Osteocyte (in vitro differentiated cells): ENCODE measurements around the gene AFAP1. TPM values are rescaled to one million over a fixed set of nuclear protein-coding genes. Genes with fewer than 3 reads are reported as not detected.
A peak's percentile ranks its signal among the peaks of the same experiment; 100 is the strongest.

Experiments used
- DNase-seq: peaks from one replicate; pipeline ENCODE4 v3.0.0; 2021; ENCODE audit warnings: mixed read lengths; ENCODE audit not compliant: unreplicated experiment; ENCODE audit errors: extremely low spot score
- H3K27ac Mint-ChIP-seq: one replicate; pipeline ENCODE4 v1.8.0; 2021; ENCODE audit warnings: mild to moderate bottlenecking, mixed read lengths; ENCODE audit not compliant: unreplicated experiment
- H3K27me3 Mint-ChIP-seq: one replicate; pipeline ENCODE4 v1.8.0; 2021; ENCODE audit warnings: mixed read lengths; ENCODE audit not compliant: unreplicated experiment
- H3K36me3 Mint-ChIP-seq: one replicate; pipeline ENCODE4 v1.8.0; 2021; ENCODE audit warnings: mixed read lengths; ENCODE audit not compliant: unreplicated experiment
- H3K4me1 Mint-ChIP-seq: one replicate; pipeline ENCODE4 v1.8.0; 2021; ENCODE audit warnings: mixed read lengths; ENCODE audit not compliant: unreplicated experiment
- H3K4me3 Mint-ChIP-seq: one replicate; pipeline ENCODE4 v1.8.0; 2021; ENCODE audit warnings: mild to moderate bottlenecking, moderate library complexity, mixed read lengths; ENCODE audit not compliant: unreplicated experiment
- H3K9me3 Mint-ChIP-seq: one replicate; pipeline ENCODE4 v1.8.0; 2021; ENCODE audit warnings: mixed read lengths; ENCODE audit not compliant: unreplicated experiment
- long read RNA-seq: library from polyadenylated mRNA; unstranded; transcript quantifications from one replicate; pipeline ENCODE4 v2.0.0, GENCODE V29; 2021
- total RNA-seq: library from RNA; stranded (reverse); gene quantifications from 2 replicates; pipeline ENCODE4 v1.2.1, GENCODE V29; 2021
- TF ChIP-seq, protein P1 (sequence below): fragments of 200-600 bp; sonication (generic); IDR thresholded peaks from 2 replicates; pipeline ENCODE4 v1.5.0; 2021; ENCODE audit warnings: antibody characterized with exemption, mild to moderate bottlenecking, moderate library complexity

AFAP1 gene, protein sequence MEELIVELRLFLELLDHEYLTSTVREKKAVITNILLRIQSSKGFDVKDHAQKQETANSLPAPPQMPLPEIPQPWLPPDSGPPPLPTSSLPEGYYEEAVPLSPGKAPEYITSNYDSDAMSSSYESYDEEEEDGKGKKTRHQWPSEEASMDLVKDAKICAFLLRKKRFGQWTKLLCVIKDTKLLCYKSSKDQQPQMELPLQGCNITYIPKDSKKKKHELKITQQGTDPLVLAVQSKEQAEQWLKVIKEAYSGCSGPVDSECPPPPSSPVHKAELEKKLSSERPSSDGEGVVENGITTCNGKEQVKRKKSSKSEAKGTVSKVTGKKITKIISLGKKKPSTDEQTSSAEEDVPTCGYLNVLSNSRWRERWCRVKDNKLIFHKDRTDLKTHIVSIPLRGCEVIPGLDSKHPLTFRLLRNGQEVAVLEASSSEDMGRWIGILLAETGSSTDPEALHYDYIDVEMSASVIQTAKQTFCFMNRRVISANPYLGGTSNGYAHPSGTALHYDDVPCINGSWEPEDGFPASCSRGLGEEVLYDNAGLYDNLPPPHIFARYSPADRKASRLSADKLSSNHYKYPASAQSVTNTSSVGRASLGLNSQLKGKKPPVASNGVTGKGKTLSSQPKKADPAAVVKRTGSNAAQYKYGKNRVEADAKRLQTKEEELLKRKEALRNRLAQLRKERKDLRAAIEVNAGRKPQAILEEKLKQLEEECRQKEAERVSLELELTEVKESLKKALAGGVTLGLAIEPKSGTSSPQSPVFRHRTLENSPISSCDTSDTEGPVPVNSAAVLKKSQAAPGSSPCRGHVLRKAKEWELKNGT
- 64.9 and 66.9 TPM in 2 replicates for total RNA-seq
- long read RNA-seq, full-length matches to known transcripts, result 10 of 80 reads
- long read RNA-seq, partial matches to known transcripts, result 10 of 80 reads
- long read RNA-seq, other reads (novel, unspliced or antisense), result 60 of 80 reads

DNA sequence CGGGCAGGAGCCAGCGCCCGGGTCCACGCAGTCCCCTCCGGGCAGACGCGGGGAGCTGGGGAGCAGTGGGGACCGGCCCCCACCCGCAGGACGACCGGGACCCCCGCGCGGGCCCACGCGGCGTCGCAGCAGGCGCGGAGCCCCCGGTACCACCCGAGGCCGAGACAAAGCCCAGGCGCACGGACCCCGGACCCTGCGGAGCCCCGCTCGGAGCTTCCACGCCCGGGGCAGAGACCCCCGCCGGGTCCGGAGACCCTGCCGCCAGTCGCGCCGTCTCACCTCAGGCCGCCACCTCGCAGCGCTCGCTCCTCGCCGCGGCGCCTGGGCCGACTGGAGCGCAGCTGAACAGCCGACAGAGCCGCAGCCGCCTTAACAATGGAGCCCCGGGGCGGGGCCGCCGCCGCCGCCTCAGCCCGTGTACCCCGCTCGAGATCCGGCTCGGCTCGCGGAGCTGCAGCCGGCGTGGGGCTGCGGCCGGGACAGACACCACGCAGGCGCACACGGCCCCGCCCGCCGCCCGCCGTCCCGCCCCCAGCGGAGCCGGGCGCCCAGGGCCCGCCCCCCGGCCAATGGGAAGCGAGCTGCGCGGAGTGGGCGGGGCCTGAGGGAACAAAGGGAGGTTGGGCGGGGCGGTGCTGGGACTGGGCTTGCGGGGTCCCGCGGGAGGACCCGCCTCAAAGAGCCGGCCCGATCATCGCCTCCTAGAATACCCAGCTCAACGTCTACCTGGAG lies at the start of gene AFAP1:
AFAP1 (minus strand) TSS at position 485 of the 732 bp plus-strand sequence. CDS start 67,783 bp downstream, outside the sequence.
- Mint-ChIP-seq H3K27ac (peak within 1 kb of the TSS; percentile 81), H3K4me1 (peaks cover 41% of the 10 kb centered on the region), H3K27me3 (no peaks in the 10 kb centered on the region), H3K4me3 (peak within 1 kb of the TSS; percentile 96), H3K36me3 (no peaks in the 10 kb centered on the region), H3K9me3 (no peaks in the 10 kb centered on the region)
- peak; percentile 97 for DNase-seq
- TF ChIP-seq, protein P1, sequence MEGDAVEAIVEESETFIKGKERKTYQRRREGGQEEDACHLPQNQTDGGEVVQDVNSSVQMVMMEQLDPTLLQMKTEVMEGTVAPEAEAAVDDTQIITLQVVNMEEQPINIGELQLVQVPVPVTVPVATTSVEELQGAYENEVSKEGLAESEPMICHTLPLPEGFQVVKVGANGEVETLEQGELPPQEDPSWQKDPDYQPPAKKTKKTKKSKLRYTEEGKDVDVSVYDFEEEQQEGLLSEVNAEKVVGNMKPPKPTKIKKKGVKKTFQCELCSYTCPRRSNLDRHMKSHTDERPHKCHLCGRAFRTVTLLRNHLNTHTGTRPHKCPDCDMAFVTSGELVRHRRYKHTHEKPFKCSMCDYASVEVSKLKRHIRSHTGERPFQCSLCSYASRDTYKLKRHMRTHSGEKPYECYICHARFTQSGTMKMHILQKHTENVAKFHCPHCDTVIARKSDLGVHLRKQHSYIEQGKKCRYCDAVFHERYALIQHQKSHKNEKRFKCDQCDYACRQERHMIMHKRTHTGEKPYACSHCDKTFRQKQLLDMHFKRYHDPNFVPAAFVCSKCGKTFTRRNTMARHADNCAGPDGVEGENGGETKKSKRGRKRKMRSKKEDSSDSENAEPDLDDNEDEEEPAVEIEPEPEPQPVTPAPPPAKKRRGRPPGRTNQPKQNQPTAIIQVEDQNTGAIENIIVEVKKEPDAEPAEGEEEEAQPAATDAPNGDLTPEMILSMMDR, result no peak

DNA sequence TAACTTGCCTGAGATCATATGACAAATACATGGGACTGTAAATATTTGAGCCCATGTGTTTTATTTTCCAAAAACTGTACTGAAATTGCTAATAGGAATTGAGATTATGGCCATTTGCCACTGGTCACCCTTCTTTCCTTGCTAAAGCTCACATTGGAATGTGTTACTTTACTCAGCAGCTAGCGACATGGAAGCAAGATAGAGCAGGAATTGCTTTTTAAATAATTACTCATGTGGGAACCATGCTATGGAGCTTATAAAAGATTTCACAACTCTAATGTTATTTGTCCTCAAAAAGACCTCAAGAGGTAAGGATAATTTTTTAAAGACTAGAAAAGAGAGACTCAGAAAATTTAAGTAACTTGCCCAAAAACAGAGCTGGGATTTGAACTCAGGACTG lies 48.8 kb upstream of the AFAP1 start:
- Mint-ChIP-seq H3K36me3 (no peaks in the 10 kb centered on the region), H3K27ac (no peak overlapping the region), H3K4me3 (no peak overlapping the region), H3K27me3 (peaks cover 3% of the 10 kb centered on the region), H3K4me1 (peaks cover 11% of the 10 kb centered on the region), H3K9me3 (no peaks in the 10 kb centered on the region)
- no peak for DNase-seq
- TF ChIP-seq, protein P1, result no peak

DNA sequence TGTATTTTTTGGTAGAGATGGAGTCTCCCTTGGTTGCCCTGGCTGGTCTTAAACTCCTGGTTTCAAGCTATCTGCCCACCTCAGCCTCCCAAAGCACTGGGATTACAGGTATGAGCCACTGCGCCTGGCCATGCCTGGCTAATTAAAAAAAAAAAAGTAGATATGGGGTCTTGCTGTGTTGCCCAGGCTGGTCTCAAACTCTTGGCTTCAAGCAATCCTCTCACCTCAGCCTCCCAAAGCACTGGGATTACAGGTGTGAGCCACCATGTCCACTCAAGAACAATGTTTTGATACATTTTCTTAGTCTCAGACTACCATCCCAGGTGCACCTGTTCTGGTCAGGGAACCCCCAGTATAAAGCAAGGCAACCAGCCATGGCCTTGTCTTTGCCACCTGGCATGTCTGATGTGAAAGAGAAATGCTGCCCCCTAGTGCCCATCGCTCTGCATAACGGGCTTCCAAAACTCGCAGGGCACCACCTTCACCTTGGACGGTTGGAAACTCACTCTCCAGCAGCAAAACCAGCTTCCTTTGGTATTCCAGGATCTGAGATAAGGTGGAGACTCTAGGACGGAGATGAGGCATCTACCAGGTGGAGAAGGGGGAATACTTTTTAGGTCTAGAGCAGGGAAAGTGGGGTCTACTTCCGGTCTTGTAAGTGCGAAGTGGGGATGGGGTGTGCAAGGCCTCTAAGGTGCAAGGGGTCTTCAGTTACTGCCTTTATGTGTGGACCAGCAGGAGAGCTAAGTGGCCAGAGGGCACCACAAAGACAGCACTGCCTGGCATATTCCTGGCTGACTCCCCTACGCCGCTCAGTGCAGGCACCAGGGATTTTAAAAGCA lies 47.7 kb upstream of the AFAP1 start:
- Mint-ChIP-seq H3K4me3 (no peak overlapping the region), H3K9me3 (no peaks in the 10 kb centered on the region), H3K27ac (no peak overlapping the region), H3K4me1 (peaks cover 11% of the 10 kb centered on the region), H3K27me3 (peaks cover 3% of the 10 kb centered on the region), H3K36me3 (no peaks in the 10 kb centered on the region)
- TF ChIP-seq, protein P1, result peak; percentile 91
- peak; percentile 92 for DNase-seq

DNA sequence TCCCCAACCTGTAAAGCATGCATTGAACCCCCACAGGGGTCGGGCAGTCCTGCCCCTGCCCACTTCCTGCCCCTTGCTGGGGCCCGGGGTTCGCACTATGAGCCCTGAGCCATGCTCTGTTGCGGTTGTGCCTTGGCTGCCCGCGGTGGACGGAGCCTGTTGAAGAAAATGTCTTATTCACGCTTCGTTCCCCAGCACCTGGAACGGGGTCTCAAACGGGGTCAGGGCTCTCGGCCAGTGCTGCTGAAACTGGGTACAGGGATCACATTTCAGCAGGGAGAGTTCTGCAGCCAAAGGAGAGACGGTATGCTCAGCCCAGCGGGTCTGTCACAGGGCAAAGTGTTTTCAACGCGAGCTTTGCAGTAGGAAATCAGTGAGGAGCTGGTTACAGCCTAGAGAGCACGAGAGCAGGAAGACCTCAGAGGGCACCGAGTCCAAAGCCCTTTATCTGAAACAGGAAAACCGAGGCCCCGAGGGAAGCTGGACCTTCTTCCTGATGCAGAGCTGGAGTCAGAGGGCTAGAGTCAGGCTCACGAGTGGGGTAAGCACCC lies 46.3 kb upstream of the AFAP1 start:
- H3K36me3 Mint-ChIP-seq, result no peaks in the 10 kb centered on the region
- H3K27ac Mint-ChIP-seq, result no peak overlapping the region
- DNase-seq, result no peak
- peak overlapping the region; percentile 37 for H3K4me3 Mint-ChIP-seq
- TF ChIP-seq, protein P1, result no peak
- H3K9me3 Mint-ChIP-seq, result no peaks in the 10 kb centered on the region
- H3K4me1 Mint-ChIP-seq, result peaks cover 13% of the 10 kb centered on the region
- H3K27me3 Mint-ChIP-seq, result no peaks in the 10 kb centered on the region
